HG02970 (cell line): ENCODE results near the gene MRPL23.

Experiments used
- ATAC-seq: cut with Tn5 transposase; IDR thresholded peaks from one replicate; pipeline ENCODE4 v1.9.1; 2021; ENCODE audit warnings: mild to moderate bottlenecking, moderate library complexity, moderate number of reproducible peaks; ENCODE audit not compliant: unreplicated experiment, low FRiP score

Gene MRPL23

DNA sequence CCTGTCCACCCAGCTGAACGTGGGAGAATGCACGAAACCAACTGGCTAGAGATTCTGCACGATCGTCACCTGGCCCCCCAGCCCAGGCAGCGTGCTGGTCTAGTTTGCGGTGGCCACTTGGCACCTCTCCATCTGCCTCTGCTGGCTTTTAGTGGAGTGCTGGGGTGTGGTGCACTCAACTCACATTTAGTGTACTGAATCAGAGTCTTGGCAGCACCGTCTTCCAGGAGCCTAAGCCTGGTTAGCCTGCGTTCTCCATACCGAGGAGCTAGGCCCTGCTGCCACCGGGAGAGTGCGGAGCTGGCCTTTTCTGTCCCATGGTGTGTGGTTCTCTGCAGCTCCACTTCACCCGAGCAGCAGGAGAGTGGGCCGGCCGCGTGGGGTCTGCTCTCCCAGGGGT lies 2.8 kb downstream of the MRPL23 start:
- ATAC-seq: no peak

DNA sequence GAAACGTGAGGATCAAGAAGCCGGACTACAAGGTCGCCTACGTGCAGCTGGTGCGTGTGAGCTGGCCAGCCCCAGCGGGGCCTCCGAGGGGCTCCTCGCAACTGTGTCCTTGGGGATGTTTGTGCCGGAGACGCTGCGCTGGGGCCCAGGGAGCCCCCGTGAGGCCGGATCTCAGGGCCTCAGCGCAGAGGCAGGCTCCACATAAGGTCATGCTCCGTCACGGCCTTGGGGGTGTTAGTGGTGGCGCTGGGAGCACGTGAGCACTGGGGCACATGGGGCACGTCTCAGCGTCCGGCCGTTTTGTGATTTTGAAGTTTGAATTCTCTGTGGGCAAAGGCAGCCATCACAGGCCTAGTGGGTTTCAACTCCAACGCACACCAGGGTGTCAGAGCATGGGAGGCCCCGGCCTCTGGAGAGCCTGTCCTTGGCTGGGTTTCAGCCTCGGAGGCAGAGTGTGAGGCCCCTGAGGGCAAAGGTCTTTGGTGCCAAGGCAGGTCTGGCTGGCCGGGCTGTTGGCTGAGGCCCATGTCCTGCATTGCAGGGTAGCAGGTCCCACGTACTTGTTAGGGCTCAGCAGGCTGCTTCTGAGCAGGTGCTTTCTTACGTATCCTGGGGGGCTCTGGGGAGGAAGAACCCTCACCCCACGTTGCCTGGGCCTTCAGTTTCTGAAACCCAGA lies 5.8 kb downstream of the MRPL23 start:
- ATAC-seq: no peak

DNA sequence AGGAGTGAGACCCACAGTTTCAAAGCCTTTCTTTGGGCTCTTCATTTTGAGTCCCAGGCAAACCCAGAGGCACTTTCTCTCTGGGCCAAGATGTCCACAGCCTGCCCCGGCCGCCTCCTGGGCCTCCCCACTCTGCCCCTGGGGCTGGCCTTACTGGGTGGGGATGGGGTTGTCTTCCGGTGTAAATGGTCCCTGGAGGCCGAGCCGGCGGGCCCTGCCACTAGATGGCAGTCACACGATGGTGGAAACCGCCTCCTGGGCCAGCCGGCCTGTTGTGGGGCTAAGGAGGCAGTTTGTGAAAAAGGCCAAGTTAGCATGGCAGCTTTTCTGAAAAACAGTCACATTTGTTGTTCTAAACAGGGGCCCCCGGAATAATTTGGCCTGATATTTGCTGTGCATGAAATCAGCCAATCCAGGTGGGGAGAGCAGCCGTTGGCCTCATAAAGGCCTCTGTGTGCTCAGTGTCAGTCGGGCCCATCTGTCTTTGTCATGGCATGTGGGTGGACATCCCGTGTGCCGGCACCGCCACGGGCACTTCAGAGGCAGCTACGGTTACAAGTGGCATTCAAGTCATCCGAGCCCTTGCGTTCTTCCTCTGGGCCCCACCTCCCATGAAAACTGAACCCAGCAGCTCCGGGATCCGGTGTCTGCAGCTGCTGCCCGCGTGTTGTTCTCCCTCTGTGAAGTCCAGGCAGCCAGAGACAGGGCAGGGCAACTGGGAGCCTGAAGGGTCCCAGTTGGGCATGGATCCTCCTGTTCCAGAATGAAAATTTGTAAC lies 6.5 kb downstream of the MRPL23 start:
- no peak for ATAC-seq

DNA sequence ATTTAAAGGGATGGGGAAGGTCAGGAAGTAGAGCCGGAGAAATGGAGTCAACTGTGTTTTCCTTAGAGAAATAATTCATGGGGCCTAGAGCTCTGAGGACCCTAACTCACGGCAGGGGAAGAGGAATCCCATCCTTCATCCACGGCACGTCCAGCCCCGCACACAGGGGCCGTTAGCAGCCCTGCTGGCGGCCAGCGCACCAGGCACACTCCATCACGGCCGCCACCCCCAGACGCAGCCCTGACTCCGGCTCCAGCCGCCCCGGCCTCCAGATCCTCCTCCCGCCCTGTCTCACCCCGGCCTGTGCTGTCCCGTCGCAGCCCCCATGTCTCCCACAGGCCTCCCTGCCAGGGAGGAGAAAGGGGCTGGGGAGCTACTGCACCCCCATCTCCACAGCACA lies 11.2 kb downstream of the MRPL23 start:
- ATAC-seq: no peak

DNA sequence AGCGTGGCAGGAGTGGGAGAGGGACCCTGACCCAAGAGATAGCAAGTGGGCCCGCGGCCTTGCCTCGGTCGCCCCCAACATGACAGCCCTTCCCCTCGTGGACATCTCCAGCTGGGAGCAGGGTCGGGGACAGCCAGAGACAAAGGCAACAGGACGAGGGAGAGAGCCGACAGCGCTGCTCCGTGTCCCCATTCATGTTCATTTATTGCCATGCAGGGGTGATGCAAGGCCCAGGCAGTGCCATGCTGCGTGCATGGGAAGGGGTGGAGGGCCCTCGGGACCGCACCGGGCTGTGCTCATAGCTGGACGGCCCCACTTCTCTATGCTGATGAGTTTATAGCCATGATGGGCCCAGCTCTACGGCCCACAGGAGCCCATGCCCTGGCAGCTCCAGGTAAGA lies 12.7 kb downstream of the MRPL23 start:
- ATAC-seq: no peak

DNA sequence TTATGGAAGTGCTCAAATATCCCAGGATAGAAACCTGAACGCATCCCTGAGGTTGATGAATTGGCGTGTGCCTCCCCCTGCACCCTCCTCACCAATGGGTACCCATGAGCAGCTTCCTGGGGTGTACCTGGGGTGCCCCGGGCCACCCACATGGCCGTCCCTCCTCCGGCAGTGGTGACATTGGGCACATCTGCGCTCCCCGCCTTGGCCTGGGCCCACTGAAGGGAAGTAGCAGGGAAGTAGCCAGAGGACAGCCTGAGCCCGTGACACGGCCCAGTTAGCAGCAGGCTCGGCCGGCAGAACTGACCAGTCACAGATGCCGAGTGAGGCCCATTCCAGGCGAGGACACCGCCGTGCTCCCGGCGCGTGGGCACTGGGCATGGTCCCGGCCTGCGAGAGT lies 16.7 kb downstream of the MRPL23 start:
- ATAC-seq: no peak

DNA sequence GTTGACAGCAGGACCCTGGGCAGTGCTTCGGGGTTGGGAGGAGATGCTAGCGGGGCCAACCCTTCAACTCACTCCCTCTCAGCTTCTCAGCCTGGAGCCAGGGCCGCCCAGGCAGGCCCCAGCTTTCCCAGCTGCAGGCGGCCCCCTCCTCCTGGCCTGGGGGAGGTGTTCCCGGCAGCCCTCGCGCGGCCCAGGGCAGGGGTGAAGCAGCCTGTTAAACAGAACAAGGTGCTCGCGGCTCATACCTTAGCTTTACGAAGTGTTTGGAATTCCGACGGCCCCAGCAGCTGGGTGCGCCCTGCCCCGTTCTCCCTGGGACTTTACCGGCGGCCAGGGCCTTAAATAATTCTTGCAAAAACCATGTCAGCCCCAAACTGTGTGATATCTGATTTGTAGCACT lies 17.2 kb downstream of the MRPL23 start:
- ATAC-seq: no peak

DNA sequence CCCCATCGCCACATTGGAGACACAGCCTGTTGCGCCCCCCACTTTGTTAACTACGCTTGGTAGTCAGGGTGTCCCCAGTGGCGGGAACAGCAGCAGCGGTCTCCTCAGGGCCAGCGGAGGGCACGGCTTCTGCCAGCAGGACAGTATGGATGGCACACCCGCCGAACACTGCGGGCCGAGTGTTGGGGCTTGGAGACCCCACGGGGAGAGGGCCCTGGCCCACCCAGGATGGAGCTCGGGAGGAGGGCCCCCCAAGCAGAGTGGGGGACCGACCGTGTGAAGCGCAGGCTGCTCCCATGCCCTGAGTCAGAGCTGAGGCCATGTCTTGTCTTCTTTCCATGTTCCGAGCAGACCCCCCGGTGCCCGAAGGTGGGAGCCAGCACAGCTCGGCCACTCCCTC lies 17.8 kb downstream of the MRPL23 start:
- no peak for ATAC-seq

DNA sequence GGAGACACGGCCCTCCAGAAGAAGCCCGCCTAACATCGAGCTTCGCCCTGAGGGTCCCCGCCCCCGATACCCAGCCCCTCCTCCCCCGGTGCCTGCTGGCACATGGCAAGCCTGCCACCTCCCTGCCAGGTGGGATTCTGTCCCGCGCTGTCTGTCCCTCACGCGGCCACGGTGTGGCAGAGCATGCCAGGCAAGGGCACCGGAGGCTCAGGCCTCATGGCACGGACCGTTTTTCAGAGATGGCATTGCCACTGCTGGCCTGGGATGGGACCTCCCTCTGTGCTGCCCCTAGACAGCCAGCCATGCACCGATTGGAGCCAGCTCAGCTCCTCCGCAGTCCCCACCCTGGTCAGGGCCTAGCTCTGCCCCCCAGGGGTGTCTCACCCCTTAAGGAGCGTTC lies 19.4 kb downstream of the MRPL23 start:
- ATAC-seq: no peak

DNA sequence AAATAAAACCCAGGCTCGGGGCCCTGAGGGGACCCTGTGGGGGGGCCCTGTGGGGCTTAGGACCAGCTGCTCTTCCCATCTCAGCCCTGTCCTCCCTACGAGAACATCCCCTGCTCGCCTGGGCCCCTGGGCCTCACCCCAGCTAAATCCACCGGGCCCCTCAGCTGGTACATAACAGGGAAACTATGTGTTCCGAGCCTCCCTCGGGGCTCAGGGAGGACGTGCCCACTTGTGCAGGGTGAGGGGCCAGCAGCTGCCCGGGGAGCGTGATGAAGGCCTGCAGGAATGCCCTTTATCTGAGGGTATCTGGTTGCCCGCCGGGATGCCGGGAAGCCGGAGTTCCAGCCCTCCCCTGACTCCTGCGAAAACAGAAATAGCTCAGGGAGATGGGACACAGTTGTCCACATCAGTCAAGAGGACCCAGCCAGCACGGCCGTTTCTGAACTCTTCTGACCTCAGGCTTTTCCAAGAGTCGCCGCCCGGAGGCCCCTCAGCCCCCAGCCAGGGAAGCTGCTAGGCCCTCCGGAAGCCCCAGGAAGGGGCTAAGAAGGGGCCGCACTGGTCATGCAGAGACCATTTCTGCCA lies 20.6 kb downstream of the MRPL23 start:
- ATAC-seq: no peak

DNA sequence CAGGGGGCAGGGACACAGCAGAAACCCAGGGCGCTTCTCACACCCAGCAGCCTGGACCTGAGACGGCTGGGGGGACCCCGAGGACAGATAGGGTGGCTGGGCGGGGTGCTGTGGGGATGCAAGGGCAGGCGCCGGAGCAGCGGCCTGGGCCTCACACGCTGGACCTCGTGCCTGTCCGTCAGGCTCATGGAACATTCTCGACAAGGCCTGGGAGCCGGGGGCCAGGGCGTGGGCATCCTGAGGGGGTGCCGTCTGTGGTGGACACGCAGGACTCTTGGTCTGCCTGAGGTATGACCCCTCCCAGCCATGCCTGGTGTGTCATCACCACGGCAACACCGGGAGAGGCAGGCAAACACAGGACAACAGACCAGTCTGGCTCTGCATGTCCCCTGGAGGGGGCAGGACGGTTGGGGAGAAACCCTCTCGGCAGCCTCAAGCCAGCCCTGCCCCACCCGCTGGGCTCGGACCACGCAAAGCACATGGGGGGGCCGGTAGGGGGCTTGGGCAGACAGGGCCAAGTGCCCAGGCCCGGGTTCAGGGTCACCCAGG lies 21.4 kb downstream of the MRPL23 start:
- no peak for ATAC-seq

DNA sequence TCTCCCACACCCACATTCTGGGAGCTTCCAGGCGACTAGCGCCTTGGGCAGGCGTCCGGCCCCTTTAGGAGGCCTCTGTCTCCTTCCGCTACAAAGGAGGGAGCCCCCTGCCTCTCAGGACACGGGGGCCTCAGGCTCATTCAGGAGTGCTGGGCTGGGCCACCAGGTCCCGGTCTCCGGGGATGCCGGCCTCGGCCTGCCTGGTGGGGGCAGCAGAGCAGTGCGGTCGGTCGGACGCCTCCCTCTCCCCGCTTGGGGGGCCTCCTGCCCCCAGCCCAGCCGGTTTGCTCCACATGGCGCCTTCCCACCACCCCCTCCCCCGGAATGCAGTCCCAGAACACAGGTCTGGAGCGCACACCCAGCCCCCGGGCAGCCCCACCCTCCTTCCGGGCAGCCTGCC lies 21.9 kb downstream of the MRPL23 start:
- no peak for ATAC-seq

DNA sequence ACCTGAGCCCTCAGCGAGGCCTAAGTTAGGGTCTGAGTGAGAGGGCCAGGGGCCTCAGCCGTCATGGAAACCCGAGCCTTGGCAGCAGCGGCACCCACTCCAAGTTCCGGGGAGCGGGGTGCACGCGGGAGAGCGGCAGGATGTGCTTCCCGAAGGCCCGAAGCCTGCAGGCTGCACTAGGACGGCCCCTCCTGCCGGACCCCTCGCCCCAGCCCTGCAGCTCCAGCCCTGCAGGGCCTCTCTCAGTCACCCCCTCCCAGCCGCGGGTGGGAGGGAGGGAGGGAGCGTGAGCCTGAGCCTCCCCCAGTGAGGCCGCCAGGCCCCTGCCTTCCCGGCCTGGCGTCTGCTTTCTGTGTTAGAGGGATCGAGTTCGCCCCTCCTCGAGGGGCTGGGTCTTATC lies 22.6 kb downstream of the MRPL23 start:
- ATAC-seq: no peak

DNA sequence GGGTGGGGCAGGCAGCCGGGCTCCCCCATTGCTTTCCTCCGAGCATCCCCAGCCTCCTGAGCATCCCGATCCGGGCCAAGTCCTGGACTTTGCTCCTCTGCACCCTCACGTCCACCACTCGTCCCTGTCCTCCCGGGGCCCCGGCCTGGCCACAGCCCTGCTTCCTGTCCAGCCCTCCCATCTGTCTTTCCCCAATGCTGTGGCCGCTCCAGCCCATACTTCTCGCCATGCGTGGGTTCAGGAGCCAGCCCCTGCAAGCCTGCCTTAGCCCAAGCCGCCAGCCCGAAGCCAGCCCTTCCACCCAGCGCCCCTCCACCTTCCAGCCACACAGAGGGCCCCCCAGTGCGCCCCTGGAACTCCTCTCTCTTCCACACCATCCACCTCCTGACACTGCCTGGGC lies 23.8 kb downstream of the MRPL23 start:
- ATAC-seq: no peak

DNA sequence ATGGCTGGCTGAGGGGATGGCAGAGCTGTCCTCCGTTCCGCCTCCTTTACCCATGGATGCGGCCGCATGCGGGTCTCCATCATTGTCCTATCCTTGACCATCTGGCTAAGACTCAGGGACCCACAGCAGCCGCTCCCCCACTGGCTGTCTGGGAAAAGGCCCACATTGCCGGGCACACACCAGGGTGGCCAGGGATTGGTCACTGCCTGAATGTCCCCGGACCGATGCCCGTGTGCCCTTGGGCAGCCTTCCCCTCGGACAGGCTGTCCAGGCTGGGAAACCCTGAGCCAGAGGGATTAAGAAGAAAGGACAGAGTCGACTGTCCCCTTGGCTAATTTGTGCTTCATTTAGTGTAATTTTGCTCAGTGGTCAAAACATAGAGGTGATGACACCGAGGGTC lies 28.1 kb downstream of the MRPL23 start:
- no peak for ATAC-seq

DNA sequence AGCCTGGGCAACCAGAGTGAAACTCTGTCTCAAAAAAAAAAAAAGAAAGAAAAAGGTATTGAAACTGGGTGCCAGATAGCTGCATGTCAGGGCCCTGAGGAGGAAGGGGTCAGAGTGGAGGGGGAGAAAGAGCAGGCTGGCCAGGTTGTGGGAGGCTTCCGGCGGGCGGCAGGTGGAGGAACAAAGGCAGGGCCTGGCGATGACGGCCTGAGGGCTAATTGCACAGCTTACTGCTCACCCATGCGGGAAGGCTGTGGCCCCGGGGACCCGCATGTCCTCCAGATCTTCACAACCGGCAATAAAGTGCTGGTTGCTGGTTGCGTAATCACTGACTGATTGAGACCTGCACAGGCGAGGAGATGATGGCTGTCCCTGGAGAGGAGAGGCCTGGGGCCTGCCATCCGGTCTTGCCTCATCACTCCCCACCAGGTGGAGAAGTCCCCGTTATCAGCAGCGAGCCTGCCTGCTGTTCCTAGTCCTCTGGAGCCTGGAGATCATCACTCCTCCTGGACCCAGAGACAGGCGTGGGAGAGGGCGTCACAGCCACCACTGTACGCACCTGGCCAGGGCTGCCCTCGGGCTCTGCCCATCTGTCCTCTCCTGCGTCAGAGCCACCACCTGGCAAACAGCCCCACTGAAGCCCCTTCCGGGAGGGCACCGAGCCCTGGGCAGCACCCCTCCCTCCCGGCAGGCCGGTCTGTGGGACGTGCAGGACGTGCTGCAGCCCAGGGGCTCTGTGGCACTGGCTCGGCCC lies 31.8 kb downstream of the MRPL23 start:
- no peak for ATAC-seq

DNA sequence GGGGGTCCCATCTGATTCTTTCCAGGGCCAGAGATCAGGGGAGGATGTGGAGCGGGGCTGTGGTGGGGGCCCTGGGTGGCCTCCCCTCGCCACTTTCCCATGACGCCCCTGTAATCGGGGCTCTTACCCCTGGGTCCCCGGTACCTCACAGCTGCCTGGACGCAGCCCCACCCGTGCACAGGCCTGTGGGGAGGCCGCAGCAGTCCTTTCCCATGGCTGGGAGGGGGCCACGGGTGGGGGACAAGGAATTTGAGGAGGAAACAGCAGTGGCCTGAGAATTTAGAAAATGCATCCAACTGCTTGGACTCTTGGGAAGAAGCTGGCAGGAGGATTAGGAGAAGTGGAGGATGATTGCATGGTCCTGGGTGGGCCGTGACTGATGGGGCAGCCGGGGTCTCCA lies 32.5 kb downstream of the MRPL23 start:
- no peak for ATAC-seq

DNA sequence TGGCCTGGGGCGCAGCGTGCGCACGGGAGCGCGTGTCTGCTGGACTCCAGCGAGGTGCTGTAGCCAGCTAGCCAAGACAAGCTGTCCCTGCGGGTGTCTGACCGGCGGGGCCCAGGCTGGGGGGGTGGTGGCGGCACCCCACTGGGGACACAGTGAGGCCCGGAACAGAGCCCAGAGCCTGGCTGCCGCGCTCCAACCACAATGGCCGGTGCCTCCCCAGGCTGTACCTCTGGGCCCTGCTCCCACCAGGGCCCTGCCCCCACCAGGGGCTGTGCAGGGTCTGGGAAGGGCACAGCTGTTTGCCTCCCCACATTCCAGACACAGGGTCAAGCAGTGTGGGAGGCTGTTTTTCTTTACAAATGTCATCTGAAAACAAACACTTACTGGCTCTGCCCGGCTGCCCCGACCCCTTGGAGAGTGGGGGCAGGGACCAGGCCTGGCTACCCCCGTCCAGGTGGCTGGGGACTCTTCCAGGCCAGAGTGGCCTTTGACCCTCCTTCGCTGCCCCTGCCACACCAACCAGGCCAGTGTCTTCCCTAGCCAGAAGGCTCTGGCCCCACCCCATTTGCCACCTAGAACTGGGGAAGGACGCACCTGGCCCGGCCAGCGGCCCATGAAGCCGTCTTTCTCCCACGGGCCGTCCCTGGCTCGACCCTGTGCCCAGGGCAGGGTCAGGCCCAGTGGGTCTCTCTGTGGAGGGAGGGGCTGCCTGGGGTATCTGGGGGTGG lies 35.9 kb downstream of the MRPL23 start:
- no peak for ATAC-seq

DNA sequence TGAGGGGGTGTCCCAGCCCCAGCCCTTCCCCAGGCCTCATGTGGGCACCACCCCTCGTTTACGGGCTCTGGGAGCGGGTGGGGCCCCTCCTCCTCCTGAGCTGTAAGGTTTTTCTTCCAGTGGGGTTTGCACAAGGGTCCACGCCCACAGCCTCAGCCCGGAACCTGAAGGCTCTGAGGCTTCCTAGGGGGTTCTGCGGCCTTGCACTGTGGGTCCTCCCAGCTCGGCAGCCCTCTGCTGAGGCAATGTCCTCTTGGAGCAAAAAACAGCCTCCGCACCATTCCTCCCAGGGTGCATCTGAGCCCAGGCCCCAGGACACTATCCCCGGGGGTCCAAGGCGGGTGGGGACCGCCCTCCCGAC lies 36.4 kb downstream of the MRPL23 start:
- no peak for ATAC-seq

DNA sequence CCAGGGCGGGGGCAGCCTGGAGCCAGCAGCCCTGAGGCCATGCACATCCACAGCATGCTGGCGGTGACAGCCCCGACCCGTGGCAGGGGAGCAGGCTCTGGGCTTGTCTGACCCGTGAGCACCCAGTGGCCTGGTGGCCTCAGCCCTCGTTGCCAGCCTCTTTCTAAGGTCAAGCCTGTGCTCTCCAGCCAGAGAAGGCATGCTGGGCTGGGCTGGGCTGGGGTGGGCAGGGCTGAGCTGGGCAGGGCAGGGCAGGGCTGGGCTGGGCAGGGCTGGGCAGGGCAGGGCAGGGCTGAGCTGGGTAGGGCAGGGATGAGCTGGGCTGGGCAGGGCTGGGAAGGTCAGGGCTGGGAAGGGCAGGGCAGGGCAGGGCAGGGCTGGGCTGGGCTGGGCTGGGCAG lies 39.9 kb downstream of the MRPL23 start:
- ATAC-seq: no peak
